NCI-H2029 treated with DMSO at 0.1 percent for 48 hours (cell line): ENCODE results near the gene CACNG3.
"Not testable (repeated sequence)": the region's sequence is repeated elsewhere in the genome, so short reads cannot be mapped to it uniquely, and the experiment has no call there.

Experiments
- DNase-seq: peaks from one replicate; lab custom pipeline; 2025; lab: John Stamatoyannopoulos, UW

The CACNG3 gene

DNA sequence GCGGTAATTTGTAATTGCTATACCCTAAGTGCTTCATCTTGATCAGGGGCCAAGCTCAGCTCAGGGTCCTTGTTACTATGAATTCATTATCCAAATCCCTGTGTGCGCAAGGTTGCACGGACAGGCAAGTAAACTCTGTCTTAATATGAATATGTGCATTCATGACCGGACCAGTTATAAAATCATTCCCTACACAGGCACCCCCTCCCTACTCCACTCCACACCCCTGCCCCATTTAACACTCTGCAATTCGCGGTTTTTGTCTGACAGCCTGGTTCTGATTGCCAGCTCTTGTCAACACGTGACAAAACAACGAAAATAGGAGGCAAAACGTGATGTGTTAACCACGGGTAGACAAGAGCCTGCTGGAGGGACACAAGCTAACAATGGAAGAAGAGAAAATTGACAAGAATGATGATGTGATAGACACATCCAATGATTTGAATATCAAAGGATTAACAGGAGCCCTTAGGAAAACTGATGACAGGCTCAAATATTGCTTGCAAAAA is 76.5 kb downstream of the CACNG3 start:
- DNase-seq: no peak

DNA sequence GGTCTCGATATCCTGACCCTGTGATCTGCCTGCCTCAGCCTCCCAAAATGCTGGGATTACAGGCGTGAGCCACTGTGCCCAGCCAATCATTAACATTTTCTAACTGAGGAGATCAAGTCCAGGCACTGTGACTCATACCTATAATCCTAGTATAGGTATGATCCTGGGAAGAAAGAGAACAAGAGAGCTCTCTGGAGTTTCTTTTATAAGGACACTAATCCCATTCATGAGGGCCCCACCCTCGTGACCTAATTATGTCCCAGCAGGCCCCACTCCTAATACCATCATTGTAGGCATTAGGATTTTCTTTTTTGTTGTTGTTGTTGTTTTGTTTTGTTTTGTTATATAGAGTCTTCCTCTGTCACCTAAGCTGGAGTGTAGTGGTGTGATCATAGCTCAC is 80.4 kb downstream of the CACNG3 start:
- no peak for DNase-seq

GRCh38 chr16:24337013-24337412 is 80.9 kb downstream of the CACNG3 start:
- DNase-seq: no peak

GRCh38 chr16:24343829-24344228 is 87.7 kb downstream of the CACNG3 start:
- DNase-seq: not testable (repeated sequence)

DNA sequence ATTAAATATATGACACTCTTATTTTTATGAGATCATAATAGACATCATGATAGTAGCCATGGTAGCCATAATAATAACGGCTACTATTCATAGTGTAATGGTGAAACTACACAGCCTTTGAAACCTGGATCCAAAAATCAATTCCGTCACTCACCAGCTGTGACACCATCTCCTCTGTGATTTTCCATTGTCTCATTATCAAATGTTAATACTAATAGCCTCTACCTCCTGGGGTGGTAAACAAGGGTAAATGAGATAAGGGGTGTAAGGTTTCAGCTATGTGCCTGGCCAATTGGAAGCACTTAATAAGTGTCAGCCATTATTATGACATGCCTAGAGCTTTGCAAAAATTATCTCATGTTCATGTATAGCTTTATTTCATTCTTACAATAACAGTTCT is 88.6 kb downstream of the CACNG3 start:
- no peak for DNase-seq

DNA sequence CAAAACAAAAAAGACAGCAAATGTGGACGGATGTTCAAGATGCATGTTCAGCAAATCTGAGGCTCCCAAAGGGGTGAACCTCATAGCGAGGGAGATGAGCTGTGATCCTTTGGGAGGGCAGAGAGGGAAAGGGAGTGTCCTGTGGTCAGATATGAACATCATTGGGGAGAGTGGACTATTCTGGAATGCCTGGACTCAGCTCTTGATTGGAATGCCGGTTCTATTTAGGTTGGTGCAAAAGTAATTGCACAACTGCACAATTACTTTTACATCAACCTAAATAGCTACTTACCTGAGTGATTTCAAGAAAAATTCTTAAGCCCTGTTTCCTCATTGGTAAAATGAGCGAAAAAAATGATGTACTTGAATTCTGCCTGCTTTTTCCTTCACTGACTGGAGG is 89.6 kb downstream of the CACNG3 start:
- DNase-seq: no peak

- no peak for DNase-seq
These were observed 90.6 kb downstream of the CACNG3 start for GRCh38 chr16:24346734-24347133.

GRCh38 chr16:24347556-24347955 is 91.4 kb downstream of the CACNG3 start:
- no peak for DNase-seq

- DNase-seq: no peak
These were observed 92.6 kb downstream of the CACNG3 start for GRCh38 chr16:24348545-24349290.

DNA sequence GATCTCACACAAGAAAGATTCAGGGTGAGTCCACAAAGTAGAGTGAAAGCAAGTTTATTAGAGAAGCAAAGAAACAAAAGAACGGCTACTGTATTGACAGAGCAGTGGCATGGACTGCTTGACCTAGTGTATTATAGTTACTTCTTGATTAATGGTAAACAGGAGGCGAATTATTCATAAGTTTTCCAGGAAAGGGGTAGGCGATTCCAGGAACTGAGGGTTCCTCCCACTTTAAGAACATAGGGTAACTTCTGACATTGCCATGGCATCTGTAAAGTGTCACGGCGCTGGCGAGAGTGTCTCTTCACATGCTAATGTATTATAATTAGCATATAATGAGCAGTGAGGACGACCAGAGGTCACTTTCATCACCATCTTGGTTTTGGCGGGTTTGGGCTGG is 93.2 kb downstream of the CACNG3 start:
- no peak for DNase-seq

- no peak for DNase-seq
These were observed 96.6 kb downstream of the CACNG3 start for GRCh38 chr16:24352746-24353145.

- no peak for DNase-seq
These were observed 97.5 kb downstream of the CACNG3 start for GRCh38 chr16:24353622-24354021.

- DNase-seq: no peak
These were observed 101.4 kb downstream of the CACNG3 start for GRCh38 chr16:24357511-24357910.

GRCh38 chr16:24358117-24358516 is 102.0 kb downstream of the CACNG3 start:
- DNase-seq: no peak

GRCh38 chr16:24359490-24359889 is 103.4 kb downstream of the CACNG3 start:
- DNase-seq: no peak

GRCh38 chr16:24360936-24361335 is 104.8 kb downstream of the CACNG3 start:
- DNase-seq: no peak

DNA sequence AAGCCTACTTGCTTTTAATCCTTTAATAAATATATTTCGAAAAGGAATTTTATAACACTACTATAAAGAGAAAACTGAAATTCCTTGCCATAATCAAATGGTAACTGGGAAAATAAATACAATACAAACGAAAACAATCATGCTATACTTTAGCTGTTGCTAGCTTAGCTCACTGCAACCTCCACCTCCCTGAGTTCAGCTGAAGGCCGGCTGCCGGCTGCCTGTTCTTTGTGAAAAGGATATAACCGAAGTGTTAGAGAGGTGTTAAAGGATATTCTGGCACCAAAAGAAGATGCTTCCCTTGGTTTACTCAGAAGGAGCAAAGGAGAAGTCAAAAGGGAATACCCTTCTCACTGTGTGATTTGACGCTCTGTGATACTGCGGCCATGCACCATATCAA is 108.5 kb downstream of the CACNG3 start:
- DNase-seq: no peak

- DNase-seq: peak; percentile 10
These were observed 111.1 kb downstream of the CACNG3 start for GRCh38 chr16:24367186-24367710.

DNA sequence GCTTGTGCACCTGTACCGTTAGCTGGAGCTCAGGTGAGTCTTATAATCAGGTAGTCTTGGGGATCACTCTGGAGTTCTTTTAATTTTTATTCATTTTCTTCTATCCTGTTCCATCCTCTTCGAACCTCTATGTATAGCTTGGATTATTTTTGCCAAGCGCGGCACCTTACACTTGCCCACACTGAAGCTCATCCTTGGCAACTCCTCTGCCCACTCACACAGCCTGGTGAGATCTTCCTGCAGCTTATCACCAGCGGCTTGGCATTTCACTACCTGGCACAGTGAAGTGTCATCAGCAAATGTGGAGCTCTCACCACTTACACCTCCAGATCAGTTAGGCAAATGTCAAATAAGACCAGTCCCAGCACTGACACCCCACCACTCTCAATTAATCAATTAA is 116.7 kb downstream of the CACNG3 start:
- no peak for DNase-seq

DNA sequence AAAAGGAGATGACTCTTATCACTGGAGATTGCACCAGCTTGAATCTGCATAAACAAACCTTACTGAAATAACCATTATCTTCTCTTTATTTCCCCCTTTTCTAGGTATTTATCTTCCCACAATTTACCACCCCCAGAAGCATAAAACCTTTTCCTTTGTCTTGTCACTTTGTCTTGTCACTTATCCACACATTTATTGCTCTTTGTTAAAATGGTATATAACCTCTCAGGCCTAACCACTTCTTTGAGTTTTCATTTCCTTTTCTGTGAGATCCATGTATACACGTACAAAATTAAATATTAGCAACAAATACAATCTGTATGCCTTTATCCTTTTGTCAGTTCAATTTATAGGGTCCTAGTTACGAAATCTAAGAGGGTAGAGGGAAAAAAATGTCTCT is 122.9 kb downstream of the CACNG3 start:
- no peak for DNase-seq

DNA sequence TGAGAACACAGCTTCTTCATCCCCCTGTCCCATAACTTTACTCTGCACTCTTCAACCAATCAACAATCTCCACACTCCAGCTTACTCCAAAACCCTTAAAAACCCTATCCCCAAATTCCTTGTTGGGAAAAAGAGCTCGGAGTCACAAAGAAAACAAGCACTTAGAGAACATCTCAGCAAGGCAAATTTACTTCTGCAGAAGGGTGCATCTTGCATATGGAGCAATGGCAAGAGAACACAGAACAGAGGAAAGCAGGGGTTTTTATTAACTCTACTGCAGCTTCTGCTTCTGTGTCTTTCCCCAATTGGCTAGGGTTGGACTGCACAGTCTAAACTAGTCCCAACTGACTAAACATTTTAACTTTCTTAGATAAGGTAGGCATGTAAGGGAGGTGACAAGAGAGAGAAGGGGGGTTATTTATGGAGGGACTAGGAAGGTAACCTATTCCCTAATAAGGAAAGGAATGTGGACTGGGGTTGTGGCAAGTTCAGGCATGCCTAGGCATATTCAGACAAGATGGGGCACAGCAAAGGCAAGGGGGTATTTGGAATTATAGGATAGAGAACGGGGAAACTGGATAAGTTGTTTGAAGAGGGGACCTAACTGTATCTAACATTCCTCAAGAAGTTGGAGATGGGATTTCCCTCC is 125.5 kb downstream of the CACNG3 start:
- DNase-seq: no peak

DNA sequence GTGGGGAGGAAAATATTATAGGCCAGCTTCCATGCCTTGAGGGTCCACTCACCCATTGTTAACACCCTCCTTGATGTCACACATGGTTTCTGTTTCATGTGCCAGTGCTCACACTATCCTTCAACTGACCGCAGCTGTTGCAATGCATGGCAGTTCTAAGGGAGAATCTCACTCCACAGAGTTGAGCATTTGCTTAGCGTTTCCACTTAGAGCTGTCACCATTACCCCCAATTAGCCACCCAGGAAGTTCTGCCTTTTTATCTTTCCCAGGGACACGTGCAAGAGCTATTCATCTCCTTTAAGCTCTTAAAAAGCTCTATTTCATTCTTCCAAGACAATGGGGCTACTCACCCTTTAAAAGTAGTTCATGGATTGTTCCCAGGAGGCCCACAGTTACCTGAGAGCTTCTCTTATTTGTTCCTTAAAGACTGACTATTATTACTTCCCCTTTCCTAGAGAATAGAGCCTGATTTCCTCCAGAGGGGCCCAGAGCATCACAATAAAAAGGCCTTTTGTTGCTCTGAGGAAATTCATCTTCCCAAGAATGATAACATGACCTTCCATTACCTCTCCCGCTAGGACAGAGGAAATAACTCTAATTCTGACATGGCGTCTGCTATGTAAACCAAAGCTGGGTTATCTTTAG is 126.8 kb downstream of the CACNG3 start:
- no peak for DNase-seq

GRCh38 chr16:24394341-24394740 is 138.2 kb downstream of the CACNG3 start:
- no peak for DNase-seq
